WTC11 (cell line): ENCODE measurements around the gene PKNOX1. TPM values are rescaled to one million over a fixed set of nuclear protein-coding genes. Genes with fewer than 3 reads are reported as not detected.
A peak's percentile ranks its signal among the peaks of the same experiment; 100 is the strongest.

Experiments used
- ATAC-seq: fragments of 200-7000 bp; cut with Tn5 transposase; 2 replicates; pipeline ENCODE4 v1.10.0; 2021; ENCODE audit warnings: mild to moderate bottlenecking, moderate library complexity
- CTCF ChIA-PET: fragments of 300-600 bp; sonication (Branson Sonifier 250); formaldehyde crosslinking; loops from one replicate; lab custom pipeline; 2021; ENCODE audit warnings: antibody characterized with exemption; lab: Charles Lee
- POLR2A ChIA-PET: fragments of 350-600 bp; sonication (Branson Sonifier 250); formaldehyde crosslinking; loops from one replicate; lab custom pipeline; 2021; ENCODE audit warnings: antibody characterized with exemption; lab: Charles Lee
- DNase-seq: peaks from one replicate; pipeline ENCODE4 v3.0.0; 2021; ENCODE audit warnings: low spot score
- H3K27ac Mint-ChIP-seq: 2 replicates; pipeline ENCODE4 v1.8.0; 2021; ENCODE audit warnings: mixed read lengths
- H3K27me3 Mint-ChIP-seq: 2 replicates; pipeline ENCODE4 v1.8.0; 2021; ENCODE audit warnings: low read depth, mild to moderate bottlenecking, moderate library complexity, mixed read lengths
- H3K36me3 Mint-ChIP-seq: 2 replicates; pipeline ENCODE4 v1.8.0; 2021; ENCODE audit warnings: mixed read lengths
- H3K4me1 Mint-ChIP-seq: 2 replicates; pipeline ENCODE4 v1.8.0; 2022; ENCODE audit warnings: mixed read lengths
- H3K4me3 Mint-ChIP-seq: 2 replicates; pipeline ENCODE4 v1.8.0; 2021; ENCODE audit warnings: mild to moderate bottlenecking, moderate library complexity, mixed read lengths
- H3K9me3 Mint-ChIP-seq: 2 replicates; pipeline ENCODE4 v1.8.0; 2021; ENCODE audit warnings: mixed read lengths
- AFF4 ChIP-seq: sonication (generic); formaldehyde crosslinking; IDR thresholded peaks from 2 replicates; pipeline ENCODE4 v1.8.1; 2023; ENCODE audit warnings: mild to moderate bottlenecking, missing genetic modification reagents, borderline replicate concordance
- CREM ChIP-seq: sonication (generic); formaldehyde crosslinking; IDR thresholded peaks from 2 replicates; pipeline ENCODE4 v1.8.1; 2022; ENCODE audit warnings: mild to moderate bottlenecking, missing genetic modification reagents, moderate library complexity
- CTCF ChIP-seq: fragments of 200-600 bp; IDR thresholded peaks from 2 replicates; pipeline ENCODE4 v1.8.0; 2022; ENCODE audit warnings: antibody characterized with exemption
- ETV6 ChIP-seq: sonication (generic); formaldehyde crosslinking; IDR thresholded peaks from 2 replicates; pipeline ENCODE4 v1.8.1; 2022; ENCODE audit warnings: mild to moderate bottlenecking, missing genetic modification reagents
- GTF2I ChIP-seq: fragments of 250-450 bp; sonication (Bioruptor Pico); conservative IDR thresholded peaks from 2 replicates; pipeline ENCODE4 v1.4.0; 2021; ENCODE audit warnings: mild to moderate bottlenecking
- IRF1 ChIP-seq: sonication (generic); formaldehyde crosslinking; IDR thresholded peaks from 2 replicates; pipeline ENCODE4 v1.8.0; 2023; ENCODE audit warnings: missing genetic modification reagents
- MAX ChIP-seq: sonication (generic); formaldehyde crosslinking; IDR thresholded peaks from 2 replicates; pipeline ENCODE4 v1.8.0; 2022; ENCODE audit warnings: mild to moderate bottlenecking, missing genetic modification reagents
- NR1H2 ChIP-seq: sonication (generic); formaldehyde crosslinking; IDR thresholded peaks from 2 replicates; pipeline ENCODE4 v1.9.0; 2021; ENCODE audit warnings: mild to moderate bottlenecking, moderate library complexity, missing genetic modification reagents
- NR3C1 ChIP-seq: sonication (generic); formaldehyde crosslinking; conservative IDR thresholded peaks from 2 replicates; pipeline ENCODE4 v1.8.1; 2023; ENCODE audit warnings: low read depth, mild to moderate bottlenecking, missing genetic modification reagents
- RORB ChIP-seq: fragments of 250-450 bp; sonication (Bioruptor Pico); IDR thresholded peaks from 2 replicates; pipeline ENCODE4 v1.9.0; 2021; ENCODE audit warnings: mild to moderate bottlenecking
- SP1 ChIP-seq: sonication (generic); formaldehyde crosslinking; conservative IDR thresholded peaks from 2 replicates; pipeline ENCODE4 v1.8.1; 2022; ENCODE audit warnings: missing genetic modification reagents
- ZMAT4 ChIP-seq: fragments of 250-450 bp; sonication (Bioruptor Pico); IDR thresholded peaks from 2 replicates; pipeline ENCODE4 v1.9.0; 2021; ENCODE audit warnings: mild to moderate bottlenecking
- ZNF532 ChIP-seq: fragments of 250-450 bp; sonication (Bioruptor Pico); IDR thresholded peaks from 2 replicates; pipeline ENCODE4 v1.9.0; 2021; ENCODE audit warnings: mild to moderate bottlenecking, borderline replicate concordance
- total RNA-seq: library from RNA; stranded (reverse); gene quantifications from 3 replicates; pipeline ENCODE4 v1.2.3, GENCODE V29; 2021
- TF ChIP-seq, protein P1 (sequence below): sonication (generic); formaldehyde crosslinking; IDR thresholded peaks from 2 replicates; pipeline ENCODE4 v1.8.0; 2022; ENCODE audit warnings: mild to moderate bottlenecking, missing genetic modification reagents
- TF ChIP-seq, protein P2 (sequence below): sonication (generic); formaldehyde crosslinking; IDR thresholded peaks from 2 replicates; pipeline ENCODE4 v1.8.0; 2022; ENCODE audit warnings: mild to moderate bottlenecking, missing genetic modification reagents

The PKNOX1 gene
- total RNA-seq, 1 experiment from 2014 or later: 23.0 TPM

DNA sequence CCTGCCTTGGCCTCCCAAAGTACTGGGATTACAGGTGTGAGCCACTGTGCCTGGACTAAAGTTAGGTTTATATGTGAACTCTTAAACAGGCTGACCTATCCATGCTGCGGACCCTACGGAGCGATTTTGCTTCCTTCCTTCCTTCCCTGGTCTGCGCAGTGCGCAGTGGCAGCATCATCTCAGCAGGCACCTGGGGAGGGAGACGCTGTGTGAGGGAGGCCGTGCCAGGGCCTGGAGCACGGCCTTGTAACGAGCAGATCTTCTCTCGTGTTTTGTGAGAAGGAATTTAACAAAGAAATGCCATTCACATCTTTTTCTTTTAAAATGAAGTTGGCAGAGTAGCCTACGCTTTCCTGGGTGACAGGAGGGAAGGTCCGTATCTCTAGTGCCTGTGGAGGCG is 45.8 kb downstream of the PKNOX1 start:
- DNase-seq: no peak
- Mint-ChIP-seq H3K36me3 (peaks cover 60% of the 10 kb centered on the region), H3K27ac (peak overlapping the region; percentile 65; the same call in 1 of the 2 replicates), H3K4me3 (no peak overlapping the region), H3K9me3 (no peaks in the 10 kb centered on the region), H3K27me3 (no peaks in the 10 kb centered on the region), H3K4me1 (0 out of 2 replicates have a peak, but pooled peaks cover 4% of the 10 kb centered on the region)
- ChIA-PET CTCF (no interaction called here), POLR2A (no interaction called here)
- no peak for TF ChIP-seq MAX (CRISPR knock-in tag)
- no peak for ATAC-seq

DNA sequence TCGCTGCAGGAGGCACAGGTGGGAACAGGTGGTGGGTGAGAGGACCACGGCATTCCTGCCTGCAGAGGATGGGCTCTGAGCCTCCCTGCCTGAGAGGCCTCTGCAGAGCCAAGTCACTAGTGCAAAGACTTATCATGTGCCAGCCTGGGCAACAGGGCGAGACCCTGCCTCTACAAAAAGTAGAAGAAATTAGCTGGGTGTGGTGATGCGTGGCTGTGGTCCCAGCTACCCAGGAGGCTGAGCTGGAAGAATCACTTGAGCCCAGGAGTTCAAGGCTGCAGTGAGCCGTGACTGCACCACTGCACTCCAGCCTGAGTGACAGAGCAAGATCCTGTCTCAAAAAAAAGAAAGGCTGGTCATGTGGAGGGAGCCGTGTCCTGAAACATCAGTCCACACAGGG is 46.4 kb downstream of the PKNOX1 start:
- Mint-ChIP-seq H3K4me1 (0 out of 2 replicates have a peak, but pooled peaks cover 4% of the 10 kb centered on the region), H3K27ac (peak overlapping the region; percentile 79), H3K9me3 (no peaks in the 10 kb centered on the region), H3K27me3 (no peaks in the 10 kb centered on the region), H3K36me3 (peaks cover 61% of the 10 kb centered on the region), H3K4me3 (no peak overlapping the region)
- TF ChIP-seq, protein P1, sequence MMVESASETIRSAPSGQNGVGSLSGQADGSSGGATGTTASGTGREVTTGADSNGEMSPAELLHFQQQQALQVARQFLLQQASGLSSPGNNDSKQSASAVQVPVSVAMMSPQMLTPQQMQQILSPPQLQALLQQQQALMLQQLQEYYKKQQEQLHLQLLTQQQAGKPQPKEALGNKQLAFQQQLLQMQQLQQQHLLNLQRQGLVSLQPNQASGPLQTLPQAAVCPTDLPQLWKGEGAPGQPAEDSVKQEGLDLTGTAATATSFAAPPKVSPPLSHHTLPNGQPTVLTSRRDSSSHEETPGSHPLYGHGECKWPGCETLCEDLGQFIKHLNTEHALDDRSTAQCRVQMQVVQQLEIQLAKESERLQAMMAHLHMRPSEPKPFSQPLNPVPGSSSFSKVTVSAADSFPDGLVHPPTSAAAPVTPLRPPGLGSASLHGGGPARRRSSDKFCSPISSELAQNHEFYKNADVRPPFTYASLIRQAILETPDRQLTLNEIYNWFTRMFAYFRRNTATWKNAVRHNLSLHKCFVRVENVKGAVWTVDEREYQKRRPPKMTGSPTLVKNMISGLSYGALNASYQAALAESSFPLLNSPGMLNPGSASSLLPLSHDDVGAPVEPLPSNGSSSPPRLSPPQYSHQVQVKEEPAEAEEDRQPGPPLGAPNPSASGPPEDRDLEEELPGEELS (CRISPR knock-in tag): no peak
- no peak for TF ChIP-seq NR3C1 (CRISPR knock-in tag)
- no peak for TF ChIP-seq AFF4
- no peak for TF ChIP-seq CREM (CRISPR knock-in tag)
- TF ChIP-seq ZMAT4: no peak
- TF ChIP-seq ZNF532 (CRISPR knock-in tag): no peak
- TF ChIP-seq SP1 (CRISPR knock-in tag): no peak
- no peak for ATAC-seq
- ChIA-PET CTCF (no interaction called here), POLR2A (no interaction called here)
- no peak for DNase-seq

DNA sequence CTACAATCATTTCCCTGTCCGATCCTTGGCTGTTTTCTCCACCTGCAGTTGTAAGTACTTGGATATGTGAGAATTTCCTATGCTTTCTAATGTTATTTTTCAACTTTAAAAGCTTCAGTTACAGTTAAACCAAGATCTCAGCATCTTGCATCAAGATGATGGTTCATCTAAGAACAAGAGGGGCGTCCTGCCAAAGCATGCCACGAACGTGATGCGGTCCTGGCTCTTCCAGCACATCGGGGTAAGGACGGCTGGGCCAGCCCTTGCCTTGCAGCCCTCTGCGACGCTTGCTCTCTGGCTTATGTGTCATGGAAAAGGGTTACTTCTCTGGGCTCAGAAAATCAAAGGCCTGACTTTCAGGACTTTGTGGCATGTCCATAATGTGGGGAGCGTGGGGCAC is 46.8 kb downstream of the PKNOX1 start:
- no peak overlapping the region for H3K4me3 Mint-ChIP-seq
- POLR2A ChIA-PET: no interaction called here
- no peaks in the 10 kb centered on the region for H3K9me3 Mint-ChIP-seq
- peak overlapping the region; percentile 29 for H3K27ac Mint-ChIP-seq
- CTCF ChIA-PET: no interaction called here
- H3K4me1 Mint-ChIP-seq: 0 out of 2 replicates have a peak, but pooled peaks cover 4% of the 10 kb centered on the region
- H3K27me3 Mint-ChIP-seq: no peaks in the 10 kb centered on the region
- DNase-seq (no peak), ATAC-seq (no peak)
- H3K36me3 Mint-ChIP-seq: peaks cover 58% of the 10 kb centered on the region
- TF ChIP-seq NR1H2 (CRISPR knock-in tag): no peak
- TF ChIP-seq IRF1: no peak
- TF ChIP-seq, protein P2, sequence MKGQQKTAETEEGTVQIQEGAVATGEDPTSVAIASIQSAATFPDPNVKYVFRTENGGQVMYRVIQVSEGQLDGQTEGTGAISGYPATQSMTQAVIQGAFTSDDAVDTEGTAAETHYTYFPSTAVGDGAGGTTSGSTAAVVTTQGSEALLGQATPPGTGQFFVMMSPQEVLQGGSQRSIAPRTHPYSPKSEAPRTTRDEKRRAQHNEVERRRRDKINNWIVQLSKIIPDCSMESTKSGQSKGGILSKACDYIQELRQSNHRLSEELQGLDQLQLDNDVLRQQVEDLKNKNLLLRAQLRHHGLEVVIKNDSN (CRISPR knock-in tag): no peak
- TF ChIP-seq, protein P1 (CRISPR knock-in tag): no peak
- TF ChIP-seq ETV6: no peak
- TF ChIP-seq GTF2I: no peak
- TF ChIP-seq CTCF: no peak
- TF ChIP-seq RORB (CRISPR knock-in tag): no peak
